RPMI7951 (cell line): ENCODE measurements around the gene ELAVL2. TPM values are rescaled to one million over a fixed set of nuclear protein-coding genes. Genes with fewer than 3 reads are reported as not detected.

ENCODE experiments used
- DNase-seq: peaks from one replicate; pipeline ENCODE4 v3.0.0-alpha.2; 2012; ENCODE audit warnings: low read depth
- total RNA-seq: library from RNA; depleted of rRNA; stranded (reverse); fragments of >200 nt; shearing (Covaris generic); gene quantifications from 2 replicates; pipeline ENCODE4 v1.2.3, GENCODE V29; 2014

ELAVL2 gene
- total RNA-seq, 1 experiment from 2014 or later: 1.1 TPM

DNA sequence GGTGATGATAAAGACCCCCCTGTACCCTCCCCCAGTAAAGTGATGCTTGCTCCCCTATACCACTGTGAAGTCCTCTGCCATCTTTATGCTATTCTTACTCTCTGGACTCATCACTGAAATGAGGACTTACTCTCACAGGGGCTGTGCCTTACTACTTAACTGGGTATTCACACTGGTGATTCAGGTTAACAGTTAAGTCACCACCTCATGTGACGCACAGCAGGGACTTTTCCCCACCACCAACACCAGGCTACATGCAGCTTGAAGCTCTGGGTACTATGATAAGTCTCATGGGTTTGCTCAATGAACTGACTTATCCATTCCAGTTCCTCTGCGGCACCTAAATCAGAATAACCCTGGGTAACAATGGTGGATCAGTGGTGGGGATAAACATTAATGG lies 163.7 kb downstream of the ELAVL2 start:
- DNase-seq: no peak

- DNase-seq: no peak
Observed at GRCh38 chr9:23659346-23660006, 166.6 kb downstream of the ELAVL2 start.

DNA sequence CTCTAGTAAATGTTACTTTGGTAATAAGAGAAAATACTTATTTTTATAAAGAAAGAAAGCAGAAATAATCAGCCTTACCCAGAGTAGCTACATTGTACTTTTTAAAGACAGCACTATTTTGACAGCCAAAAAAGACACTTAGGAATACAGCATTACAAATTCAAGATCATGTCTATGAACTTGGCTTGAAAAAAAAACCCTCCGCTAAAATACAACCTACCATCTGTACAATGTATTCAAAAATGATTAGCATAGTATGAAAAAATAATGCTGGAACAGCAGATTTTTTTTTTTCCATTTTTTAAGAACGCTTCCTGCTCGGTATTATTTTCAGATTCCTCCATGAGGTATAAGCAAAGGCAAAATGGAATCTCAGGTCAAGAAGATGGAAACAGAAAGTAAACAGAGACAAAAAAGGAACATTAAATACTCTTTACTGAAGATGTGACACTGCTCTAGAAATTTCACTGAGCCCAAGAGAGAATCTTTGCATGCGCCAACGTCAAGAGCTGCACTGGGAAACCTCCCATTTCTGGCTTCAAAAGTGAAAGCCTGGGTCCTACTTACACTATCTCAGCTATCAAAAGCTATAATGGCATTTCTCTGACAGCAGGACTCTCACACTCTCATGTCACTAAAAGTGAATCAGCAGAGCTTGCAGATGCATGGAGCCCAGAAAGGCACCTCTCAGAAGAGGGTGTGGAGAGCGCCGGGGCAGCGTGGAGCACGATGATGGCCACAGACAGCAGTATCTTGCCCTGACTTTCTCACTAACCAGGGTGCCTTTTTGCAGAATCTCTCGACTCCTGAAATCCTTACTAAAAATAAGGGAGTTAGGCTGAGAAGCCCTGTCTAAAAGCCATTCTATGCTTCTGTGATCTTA lies 167.4 kb downstream of the ELAVL2 start:
- no peak for DNase-seq

DNA sequence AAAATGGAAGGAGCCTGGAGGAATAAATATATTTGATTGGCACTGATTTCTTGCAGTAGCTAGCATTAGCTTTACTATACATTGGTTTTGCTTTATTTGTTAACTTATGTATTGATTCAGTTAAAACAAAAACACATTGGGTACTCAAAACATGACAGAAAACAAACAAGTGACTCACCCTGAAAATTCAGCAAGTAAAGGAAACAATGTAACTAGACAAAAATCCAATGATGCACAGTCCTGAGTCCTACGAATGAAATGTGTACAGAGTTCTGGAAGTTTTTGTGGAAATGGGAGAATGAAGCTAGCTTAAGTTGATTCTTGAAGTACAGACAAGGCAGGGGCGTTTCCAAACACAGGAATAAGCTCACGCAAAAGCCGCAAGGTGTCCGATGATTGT lies 175.0 kb downstream of the ELAVL2 start:
- DNase-seq: no peak

DNA sequence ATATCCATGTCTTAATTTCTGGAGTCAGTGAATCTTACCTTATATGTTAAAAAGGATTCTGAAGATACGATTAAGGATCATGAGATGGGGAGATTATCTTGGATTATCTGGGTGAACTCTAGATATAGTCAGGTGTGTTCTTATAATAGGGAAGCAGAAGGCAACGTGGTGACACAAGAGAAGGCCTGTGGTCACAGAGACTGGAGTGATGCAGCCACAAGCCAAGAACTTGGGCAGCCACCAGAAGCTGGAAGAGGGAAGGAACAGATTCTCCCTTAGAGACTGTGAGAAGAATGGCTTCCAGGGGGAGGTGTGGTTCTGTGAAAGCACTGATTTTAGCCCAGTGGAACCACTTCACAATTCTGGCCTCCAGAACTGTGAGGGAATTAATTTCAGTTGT lies 177.4 kb downstream of the ELAVL2 start:
- no peak for DNase-seq

DNA sequence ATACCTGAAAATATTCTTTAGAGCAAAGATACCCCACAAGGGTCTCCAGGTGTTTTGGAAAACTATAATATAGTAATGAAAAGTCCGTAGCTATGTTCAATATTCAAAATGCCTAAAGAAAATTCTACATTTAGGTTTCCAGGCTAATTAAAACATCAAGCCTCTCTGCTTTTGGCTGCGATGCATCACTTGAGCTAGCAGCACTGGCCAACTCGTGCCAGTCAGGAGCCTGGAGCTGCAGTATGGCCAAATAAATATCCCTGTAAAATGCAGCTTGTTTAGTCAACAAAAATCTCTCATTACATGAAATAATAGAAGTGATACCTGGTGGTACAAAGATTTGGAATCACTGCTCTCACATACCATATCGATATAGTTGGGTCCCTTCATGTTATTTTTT lies 181.1 kb downstream of the ELAVL2 start:
- no peak for DNase-seq

GRCh38 chr9:23644326-23644725 lies 181.7 kb downstream of the ELAVL2 start:
- DNase-seq: no peak

GRCh38 chr9:23643656-23644258 lies 182.3 kb downstream of the ELAVL2 start:
- peak; percentile 28 for DNase-seq
